HepG2 (cell line): ENCODE measurements around the gene CDK7. TPM values are rescaled to one million over a fixed set of nuclear protein-coding genes. Genes with fewer than 3 reads are reported as not detected.

Source experiments
- ATAC-seq: fragments of 200-7000 bp; cut with Tn5 transposase; 3 replicates; pipeline ENCODE4 v1.9.1; 2020; ENCODE audit warnings: mild to moderate bottlenecking, moderate library complexity
- BruUV-seq: library from RNA; stranded (reverse); fragments of 400-500 nt; replicated peaks from 2 replicates; lab custom pipeline; 2021; lab: Mats Ljungman, UMichigan
- CTCF ChIA-PET: fragments of 300-600 bp; formaldehyde crosslinking; extraction: SDS; loops from one replicate; lab custom pipeline; 2021; ENCODE audit warnings: low total read pairs, inconsistent platforms, low intra/inter-chr PET ratio; lab: Yijun Ruan, JAX
- POLR2A ChIA-PET: fragments of 350-600 bp; sonication (Branson Sonifier 250); formaldehyde crosslinking; loops from one replicate; lab custom pipeline; 2020; ENCODE audit warnings: antibody characterized with exemption, inconsistent platforms; lab: Yijun Ruan, JAX
- DNase-seq: peaks from one replicate; pipeline ENCODE4 v3.0.0-alpha.2; 2015; ENCODE audit warnings: low spot score
- FAIRE-seq: peaks from 3 replicates; lab custom pipeline; 2011; peaks lifted over from hg19 to GRCh38; lab: Jason Lieb, UNC
- H2AFZ ChIP-seq: one replicate; pipeline ENCODE4 v1.6.1; 2011; ENCODE audit warnings: low read length, inconsistent platforms
- H3K27ac ChIP-seq: fragments of 300-600 bp; 3 replicates; pipeline ENCODE4 v1.8.0; 2011; ENCODE audit warnings: mixed run types, mild to moderate bottlenecking, mixed read lengths, low read length, inconsistent platforms; ENCODE audit not compliant: insufficient read depth; ENCODE audit errors: extremely low read length
- H3K27me3 ChIP-seq, 2 experiments: fragments of 200-600 bp in 1 of 2; 2 replicates in 1 of 2; 3 replicates in 1 of 2; pipeline versions ENCODE4 v1.6.0 to v1.8.0; 2011; ENCODE audit warnings: low read length in 2 of 2, mild to moderate bottlenecking in 2 of 2, moderate library complexity in 2 of 2, inconsistent platforms in 1 of 2; ENCODE audit not compliant: insufficient read depth in 2 of 2, control insufficient read depth in 1 of 2
- H3K36me3 ChIP-seq, 2 experiments: fragments of 200-600 bp in 1 of 2; replicated peaks in 1 of 2; 2 replicates in 1 of 2; 3 replicates in 1 of 2; pipeline versions ENCODE4 v1.5.1 to v1.8.0; 2011; ENCODE audit warnings: low read length in 2 of 2, inconsistent platforms in 1 of 2; ENCODE audit not compliant: insufficient read depth in 2 of 2, control insufficient read depth in 1 of 2
- H3K4me1 ChIP-seq: 2 replicates; pipeline ENCODE4 v1.5.1; 2012; ENCODE audit warnings: low read length, inconsistent platforms; ENCODE audit not compliant: insufficient read depth
- H3K4me2 ChIP-seq: 2 replicates; pipeline ENCODE4 v1.6.0; 2011; ENCODE audit warnings: low read depth, low read length, inconsistent platforms
- H3K4me3 ChIP-seq, 3 experiments: fragments of 200-600 bp in 1 of 3; sonication (generic), shearing (Covaris generic) in 1 of 3; replicated peaks in 1 of 3; 2 replicates each; pipeline ENCODE4 v1.5.1; 2011 to 2016; ENCODE audit warnings: low read length in 3 of 3, inconsistent platforms in 2 of 3, low read depth in 2 of 3, mild to moderate bottlenecking in 2 of 3, control low read depth in 1 of 3, mixed read lengths in 1 of 3; ENCODE audit not compliant: insufficient read depth in 1 of 3
- H3K79me2 ChIP-seq: one replicate; pipeline ENCODE4 v1.6.1; 2011; ENCODE audit warnings: low read length, inconsistent platforms; ENCODE audit not compliant: insufficient read depth
- H3K9ac ChIP-seq: 2 replicates; pipeline ENCODE4 v1.6.0; 2011; ENCODE audit warnings: mild to moderate bottlenecking, low read depth, low read length, inconsistent platforms; ENCODE audit not compliant: insufficient read depth
- H3K9me3 ChIP-seq: 2 replicates; pipeline ENCODE4 v1.5.1; 2012; ENCODE audit warnings: mild to moderate bottlenecking, low read length
- H4K20me1 ChIP-seq: 2 replicates; pipeline ENCODE4 v1.6.0; 2011; ENCODE audit warnings: inconsistent platforms, mild to moderate bottlenecking, low read length, moderate library complexity; ENCODE audit not compliant: insufficient read depth
- EZH2 ChIP-seq: conservative IDR thresholded peaks from 2 replicates; pipeline ENCODE4 v1.6.1; 2012; ENCODE audit warnings: mild to moderate bottlenecking, low read depth, low read length, moderate library complexity
- FOXK2 ChIP-seq: fragments of 450-650 bp; IDR thresholded peaks from 2 replicates; pipeline ENCODE4 v1.6.1; 2016
- KLF9 ChIP-seq: IDR thresholded peaks from 2 replicates; pipeline ENCODE4 v1.6.1; 2016; ENCODE audit warnings: low read depth
- NFE2 ChIP-seq: sonication (generic); formaldehyde crosslinking; IDR thresholded peaks from 2 replicates; pipeline ENCODE4 v1.4.0; 2020; ENCODE audit warnings: missing genetic modification reagents
- TAF1 ChIP-seq: sonication (generic); formaldehyde crosslinking; IDR thresholded peaks from 2 replicates; pipeline ENCODE4 v1.4.0; 2020; ENCODE audit warnings: missing genetic modification reagents
- ZBTB3 ChIP-seq: sonication (generic); formaldehyde crosslinking; IDR thresholded peaks from 2 replicates; pipeline ENCODE4 v1.4.0; 2020; ENCODE audit warnings: low read depth, mild to moderate bottlenecking, moderate library complexity, missing genetic modification reagents, borderline replicate concordance
- ZC3H13 ChIP-seq: sonication (generic); formaldehyde crosslinking; IDR thresholded peaks from 2 replicates; pipeline ENCODE4 v1.8.1; 2023; ENCODE audit warnings: mild to moderate bottlenecking, missing genetic modification reagents, moderate library complexity
- ZNF205 ChIP-seq: IDR thresholded peaks from 2 replicates; pipeline ENCODE4 v1.6.1; 2018; ENCODE audit warnings: missing biosample characterization, missing genetic modification reagents
- ZNF878 ChIP-seq: sonication (generic); formaldehyde crosslinking; IDR thresholded peaks from 2 replicates; pipeline ENCODE4 v1.8.1; 2023; ENCODE audit warnings: mild to moderate bottlenecking, missing genetic modification reagents, moderate library complexity
- WGBS: methylation state at CpG from one replicate; pipeline ENCODE4 v1.1.6; 2017; ENCODE audit warnings: low lambda C conversion rate; 5-methylcytosine and 5-hydroxymethylcytosine counted together
- in situ Hi-C: cut with HindIII; loops from 2 replicates; pipeline ENCODE4 v1.10.0; 2017; ENCODE audit warnings: low pct_unique_long_range_greater_than_20kb; ENCODE audit not compliant: extremely low pct_ligation_motif_present
- intact Hi-C: fragments of 100-400 bp; cut with micrococcal nuclease; formaldehyde crosslinking; loops from one replicate; pipeline ENCODE4 v1.10.0; 2022; ENCODE audit not compliant: unreplicated experiment
- polyA plus RNA-seq, 8 experiments: library from polyadenylated mRNA; depleted of rRNA in 3 of 8; stranded (reverse) in 7 of 8; unstranded in 1 of 8; fragments of >200 nt; fragmentation: Illumina TruSeq in 4 of 8; extraction: Trizol in 4 of 8; gene quantifications; 2 replicates each; pipeline versions ENCODE4 v1.2.1 to v1.2.3, GENCODE V29; 2011 to 2016; ENCODE audit warnings: low read depth in 4 of 8, missing spikeins in 1 of 8, mixed read lengths in 1 of 8; ENCODE audit not compliant: insufficient read depth in 1 of 8
- total RNA-seq, 5 experiments: library from RNA; depleted of rRNA; stranded (reverse); fragments of >200 nt; fragmentation: Illumina TruSeq; extraction: Trizol; gene quantifications; 2 replicates each; pipeline ENCODE4 v1.2.3, GENCODE V29; 2016; ENCODE audit warnings: low read depth in 1 of 5
- TF ChIP-seq, protein P1 (sequence below): sonication (generic); formaldehyde crosslinking; IDR thresholded peaks from 2 replicates; pipeline ENCODE4 v1.5.1; 2020; ENCODE audit warnings: missing genetic modification reagents, mild to moderate bottlenecking, borderline replicate concordance
- TF ChIP-seq, protein P2 (sequence below): sonication (generic); formaldehyde crosslinking; conservative IDR thresholded peaks from 2 replicates; pipeline ENCODE4 v1.8.0; 2022; ENCODE audit warnings: missing genetic modification reagents
- TF ChIP-seq, protein P3 (sequence below): sonication (generic); formaldehyde crosslinking; IDR thresholded peaks from 2 replicates; pipeline ENCODE4 v1.8.0; 2022; ENCODE audit warnings: low read depth, missing genetic modification reagents
- TF ChIP-seq, protein P4 (sequence below): sonication (generic); formaldehyde crosslinking; IDR thresholded peaks from 2 replicates; pipeline ENCODE4 v1.8.0; 2022; ENCODE audit warnings: mild to moderate bottlenecking, missing genetic modification reagents, moderate library complexity

The CDK7 gene
- total and polyA plus RNA-seq, 2 of the 13 experiments (the other 11 are each of a cell fraction or from before 2014, with no cell fraction given): 41.2 to 54.9 TPM

DNA sequence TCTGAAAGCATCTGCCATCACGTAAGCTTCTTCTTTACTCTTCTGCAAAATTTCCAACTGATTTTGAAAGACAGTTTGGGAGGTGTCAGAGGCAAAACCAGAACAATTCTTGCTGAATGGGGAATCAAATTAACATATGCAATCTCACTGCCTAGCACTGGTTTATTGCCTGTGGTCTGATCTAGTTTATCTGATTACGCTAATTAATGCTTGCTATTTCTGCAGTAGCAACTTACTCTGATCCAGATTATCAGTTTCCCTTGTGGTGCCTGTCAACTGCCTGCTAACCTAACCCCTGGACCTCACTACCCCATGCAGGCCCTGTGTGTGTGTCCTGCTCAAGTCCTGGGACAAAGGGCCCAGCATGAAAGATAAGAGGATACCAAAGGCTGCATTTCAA lies 57.6 kb downstream of the CDK7 start:
- no TSS peak for BruUV-seq

More for the DNA sequence above, 57.6 kb downstream of the CDK7 start:
- Histone ChIP-seq H3K9ac (no peak overlapping the region), H3K4me1 (peaks cover 24% of the 10 kb centered on the region), H4K20me1 (no peaks in the 10 kb centered on the region), H2AFZ (no peak overlapping the region), H3K9me3 (no peaks in the 10 kb centered on the region), H3K79me2 (no peaks in the 10 kb centered on the region), H3K4me2 (no peak overlapping the region), H3K27ac (no peak overlapping the region), H3K36me3 (peaks cover 0 to 11% of the 10 kb centered on the region in 2 experiments; a peak in 3 of 5 replicates), H3K27me3 (no peaks in the 10 kb centered on the region), H3K4me3 (no peak overlapping the region)
- in situ Hi-C loops: no loop called here
- DNase-seq: no peak
- ChIA-PET CTCF (no interaction called here), POLR2A (no interaction called here)
- intact Hi-C loops: no loop called here
- TF ChIP-seq ZNF205 (CRISPR knock-in tag): no peak
- TF ChIP-seq FOXK2: no peak
- no peak for TF ChIP-seq EZH2
- TF ChIP-seq ZNF878 (CRISPR knock-in tag): no peak
- no peak for TF ChIP-seq NFE2
- TF ChIP-seq, protein P1, sequence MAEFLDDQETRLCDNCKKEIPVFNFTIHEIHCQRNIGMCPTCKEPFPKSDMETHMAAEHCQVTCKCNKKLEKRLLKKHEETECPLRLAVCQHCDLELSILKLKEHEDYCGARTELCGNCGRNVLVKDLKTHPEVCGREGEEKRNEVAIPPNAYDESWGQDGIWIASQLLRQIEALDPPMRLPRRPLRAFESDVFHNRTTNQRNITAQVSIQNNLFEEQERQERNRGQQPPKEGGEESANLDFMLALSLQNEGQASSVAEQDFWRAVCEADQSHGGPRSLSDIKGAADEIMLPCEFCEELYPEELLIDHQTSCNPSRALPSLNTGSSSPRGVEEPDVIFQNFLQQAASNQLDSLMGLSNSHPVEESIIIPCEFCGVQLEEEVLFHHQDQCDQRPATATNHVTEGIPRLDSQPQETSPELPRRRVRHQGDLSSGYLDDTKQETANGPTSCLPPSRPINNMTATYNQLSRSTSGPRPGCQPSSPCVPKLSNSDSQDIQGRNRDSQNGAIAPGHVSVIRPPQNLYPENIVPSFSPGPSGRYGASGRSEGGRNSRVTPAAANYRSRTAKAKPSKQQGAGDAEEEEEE (CRISPR knock-in tag): no peak
- TF ChIP-seq, protein P2, sequence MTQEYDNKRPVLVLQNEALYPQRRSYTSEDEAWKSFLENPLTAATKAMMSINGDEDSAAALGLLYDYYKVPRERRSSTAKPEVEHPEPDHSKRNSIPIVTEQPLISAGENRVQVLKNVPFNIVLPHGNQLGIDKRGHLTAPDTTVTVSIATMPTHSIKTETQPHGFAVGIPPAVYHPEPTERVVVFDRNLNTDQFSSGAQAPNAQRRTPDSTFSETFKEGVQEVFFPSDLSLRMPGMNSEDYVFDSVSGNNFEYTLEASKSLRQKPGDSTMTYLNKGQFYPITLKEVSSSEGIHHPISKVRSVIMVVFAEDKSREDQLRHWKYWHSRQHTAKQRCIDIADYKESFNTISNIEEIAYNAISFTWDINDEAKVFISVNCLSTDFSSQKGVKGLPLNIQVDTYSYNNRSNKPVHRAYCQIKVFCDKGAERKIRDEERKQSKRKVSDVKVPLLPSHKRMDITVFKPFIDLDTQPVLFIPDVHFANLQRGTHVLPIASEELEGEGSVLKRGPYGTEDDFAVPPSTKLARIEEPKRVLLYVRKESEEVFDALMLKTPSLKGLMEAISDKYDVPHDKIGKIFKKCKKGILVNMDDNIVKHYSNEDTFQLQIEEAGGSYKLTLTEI (CRISPR knock-in tag): no peak
- no peak for TF ChIP-seq TAF1 (CRISPR knock-in tag)
- TF ChIP-seq, protein P3, sequence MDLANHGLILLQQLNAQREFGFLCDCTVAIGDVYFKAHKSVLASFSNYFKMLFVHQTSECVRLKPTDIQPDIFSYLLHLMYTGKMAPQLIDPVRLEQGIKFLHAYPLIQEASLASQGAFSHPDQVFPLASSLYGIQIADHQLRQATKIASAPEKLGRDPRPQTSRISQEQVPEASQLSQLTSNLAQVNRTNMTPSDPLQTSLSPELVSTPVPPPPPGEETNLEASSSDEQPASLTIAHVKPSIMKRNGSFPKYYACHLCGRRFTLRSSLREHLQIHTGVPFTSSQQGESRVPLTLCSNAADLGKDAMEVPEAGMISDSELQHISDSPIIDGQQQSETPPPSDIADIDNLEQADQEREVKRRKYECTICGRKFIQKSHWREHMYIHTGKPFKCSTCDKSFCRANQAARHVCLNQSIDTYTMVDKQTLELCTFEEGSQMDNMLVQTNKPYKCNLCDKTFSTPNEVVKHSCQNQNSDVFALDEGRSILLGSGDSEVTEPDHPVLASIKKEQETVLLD (CRISPR knock-in tag): no peak
- no peak for TF ChIP-seq ZBTB3
- no peak for TF ChIP-seq ZC3H13 (CRISPR knock-in tag)
- TF ChIP-seq, protein P4, sequence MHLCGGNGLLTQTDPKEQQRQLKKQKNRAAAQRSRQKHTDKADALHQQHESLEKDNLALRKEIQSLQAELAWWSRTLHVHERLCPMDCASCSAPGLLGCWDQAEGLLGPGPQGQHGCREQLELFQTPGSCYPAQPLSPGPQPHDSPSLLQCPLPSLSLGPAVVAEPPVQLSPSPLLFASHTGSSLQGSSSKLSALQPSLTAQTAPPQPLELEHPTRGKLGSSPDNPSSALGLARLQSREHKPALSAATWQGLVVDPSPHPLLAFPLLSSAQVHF (CRISPR knock-in tag): no peak
- TF ChIP-seq KLF9 (CRISPR knock-in tag): no peak
- no peak for FAIRE-seq
- WGBS: 98% methylated on average over 2 of the region's 2 CpGs
- ATAC-seq: no peak
